ENCODE measurements around the gene CISTR.

GRCh38 chr12:53754188-53754585 is 2.4 kb upstream of the CISTR start:
- TF ChIP-seq CTCF (conservative IDR thresholded peaks at IDR 0.05; ENCODE audit: low read depth, low read length) (no peak), EZH2 (IDR thresholded peaks at IDR 0.05; ENCODE audit: borderline replicate concordance, low read depth, low read length, poor library complexity, severe bottlenecking) (no peak)

Measured in A673 (cell line).